GM18951 (cell line): ENCODE results near the gene ANLN.
"Not testable (repeated sequence)": the region's sequence is repeated elsewhere in the genome, so short reads cannot be mapped to it uniquely, and the experiment has no call there.

Experiments used
- POLR2A ChIP-seq: IDR thresholded peaks from 4 replicates; pipeline ENCODE4 v1.6.1; 2011; ENCODE audit warnings: mild to moderate bottlenecking; ENCODE audit not compliant: insufficient read length, insufficient read depth; ENCODE audit errors: extremely low read depth
- in situ Hi-C: fragments of 300-500 bp; cut with MboI; formaldehyde crosslinking; loops from one replicate; pipeline ENCODE4 v1.12.0; 2022; ENCODE audit warnings: low sequenced_read_pairs, mixed read lengths, inconsistent platforms; ENCODE audit not compliant: unreplicated experiment

ANLN gene

GRCh38 chr7:36366005-36366717 lies 23.5 kb upstream of the ANLN start:
- in situ Hi-C loops: no loop called here
- TF ChIP-seq POLR2A: no peak

DNA sequence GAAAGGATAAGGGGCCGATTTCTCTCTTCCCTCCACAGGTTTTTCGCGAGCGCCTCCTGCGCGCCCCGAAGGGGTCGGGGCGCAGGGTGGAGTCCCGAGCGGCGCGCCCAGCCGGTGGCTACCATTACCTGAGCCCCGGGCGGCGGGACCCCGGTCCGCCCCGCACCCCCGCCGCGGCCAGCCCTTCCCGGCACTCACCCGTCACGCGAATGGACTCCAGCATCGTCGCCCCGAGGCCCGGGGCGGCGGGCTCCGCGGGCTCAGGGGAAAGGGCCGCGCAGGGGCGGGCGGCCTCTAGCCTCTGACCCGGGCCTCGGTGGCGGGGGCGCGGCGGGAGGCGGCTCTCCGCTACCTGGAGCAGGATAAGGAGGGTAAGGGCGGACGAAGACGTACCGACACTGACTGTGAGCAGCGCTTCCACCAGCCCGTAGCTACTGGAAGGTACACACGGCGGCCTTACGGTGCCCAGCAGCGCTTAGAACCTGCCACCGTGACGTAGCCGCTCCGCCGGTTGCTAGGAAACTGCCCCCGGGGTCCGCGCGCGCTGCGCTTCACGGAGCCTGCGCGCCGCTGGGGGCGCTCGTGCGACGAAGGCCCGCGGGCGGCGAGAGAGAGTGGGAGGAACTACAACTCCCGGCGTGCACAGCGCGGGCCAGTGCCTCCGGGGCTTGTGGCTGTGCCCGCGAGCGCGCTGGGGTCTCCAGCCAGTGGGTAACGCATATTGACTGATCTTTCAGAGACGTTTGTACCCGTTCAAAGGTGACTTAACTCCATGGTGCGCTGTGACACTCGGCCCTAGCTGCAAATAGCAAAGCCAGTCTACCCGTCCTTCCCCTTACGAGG lies 22.7 kb upstream of the ANLN start:
- TF ChIP-seq POLR2A: no peak
- in situ Hi-C loops: no loop called here

GRCh38 chr7:36367561-36368077 lies 22.0 kb upstream of the ANLN start:
- TF ChIP-seq POLR2A: no peak

DNA sequence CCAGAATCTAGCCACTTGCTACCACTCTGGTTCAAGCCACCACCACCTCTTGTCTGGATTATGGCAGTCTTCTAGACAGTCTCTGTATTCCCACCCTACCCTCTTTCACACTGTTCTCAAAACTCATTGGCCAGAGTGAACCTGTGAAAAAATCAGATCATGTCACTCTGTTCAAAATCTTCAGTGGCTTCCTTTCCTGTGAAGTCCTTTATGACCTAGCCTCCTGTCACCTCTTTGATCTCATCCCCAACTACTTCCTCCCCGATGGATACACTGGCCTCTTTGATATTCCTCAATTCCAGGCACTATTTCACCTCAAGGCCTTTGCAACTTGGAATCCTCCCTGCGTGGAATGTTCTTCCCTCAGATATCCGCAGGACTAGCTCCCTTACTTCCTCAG lies 21.2 kb upstream of the ANLN start:
- no peak for TF ChIP-seq POLR2A
- in situ Hi-C loops: no loop called here

More at GRCh38 chr7:36367561-36368077, 22.0 kb upstream of the ANLN start:
- in situ Hi-C loops: no loop called here

- in situ Hi-C loops: no loop called here
- no peak for TF ChIP-seq POLR2A
These were observed 20.5 kb upstream of the ANLN start for GRCh38 chr7:36369171-36369570.

DNA sequence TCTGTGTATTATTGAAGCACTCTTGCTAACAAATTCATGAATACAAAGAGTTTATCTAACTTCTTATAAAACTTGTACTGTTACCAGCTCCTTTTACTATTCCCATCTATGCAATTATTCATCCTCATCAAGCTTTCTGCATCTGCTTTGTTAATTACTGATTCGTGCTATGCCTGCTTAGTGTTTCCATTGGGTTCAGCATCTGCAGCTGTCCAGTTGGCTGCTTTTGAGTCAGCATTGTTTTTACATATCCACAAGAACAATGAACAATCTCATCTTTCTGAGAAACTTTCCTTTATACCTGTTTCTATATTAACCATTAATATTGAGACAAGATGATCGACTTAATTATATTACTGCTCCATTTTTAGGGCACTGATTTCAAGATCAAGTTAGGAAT lies 19.6 kb upstream of the ANLN start:
- in situ Hi-C loops: no loop called here
- no peak for TF ChIP-seq POLR2A

DNA sequence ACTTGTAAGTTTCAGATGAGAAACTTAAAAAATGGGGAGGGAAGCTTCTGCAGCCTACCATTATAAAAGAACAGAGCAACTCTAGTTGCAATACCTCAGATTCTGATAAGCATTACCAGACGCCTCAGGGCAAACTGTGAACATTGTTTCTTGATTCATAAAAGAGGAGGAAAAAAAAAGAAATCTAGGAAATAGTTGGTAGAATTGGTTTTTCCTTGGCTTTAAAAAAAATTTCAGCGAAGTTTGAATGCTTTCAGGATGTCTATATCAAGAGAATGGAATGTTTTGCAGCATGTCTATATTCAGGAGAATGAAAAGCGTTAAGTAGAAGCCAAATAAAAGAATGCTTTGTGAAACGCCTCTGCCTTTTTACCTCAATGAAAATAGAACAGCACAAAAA lies 17.5 kb upstream of the ANLN start:
- no peak for TF ChIP-seq POLR2A
- in situ Hi-C loops: no loop called here

DNA sequence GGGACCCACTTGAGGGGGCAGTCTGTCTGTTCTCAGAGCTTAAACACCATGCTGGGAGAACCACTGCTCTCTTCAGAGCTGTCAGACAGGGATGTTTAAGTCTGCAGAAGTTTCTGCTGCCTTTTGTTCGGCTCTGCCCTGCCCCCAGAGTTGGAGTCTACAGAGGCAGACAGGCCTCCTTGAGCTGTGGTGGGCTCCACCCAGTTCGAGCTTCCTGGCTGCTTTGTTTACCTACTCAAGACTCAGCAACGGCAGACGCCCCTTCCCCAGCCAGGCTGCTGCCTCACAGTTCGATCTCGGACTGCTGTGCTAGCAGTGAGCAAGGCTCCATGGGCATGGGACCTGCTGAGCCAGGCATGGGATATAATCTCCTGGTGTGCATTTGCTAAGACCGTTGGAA lies 11.1 kb upstream of the ANLN start:
- in situ Hi-C loops: not testable (repeated sequence)

DNA sequence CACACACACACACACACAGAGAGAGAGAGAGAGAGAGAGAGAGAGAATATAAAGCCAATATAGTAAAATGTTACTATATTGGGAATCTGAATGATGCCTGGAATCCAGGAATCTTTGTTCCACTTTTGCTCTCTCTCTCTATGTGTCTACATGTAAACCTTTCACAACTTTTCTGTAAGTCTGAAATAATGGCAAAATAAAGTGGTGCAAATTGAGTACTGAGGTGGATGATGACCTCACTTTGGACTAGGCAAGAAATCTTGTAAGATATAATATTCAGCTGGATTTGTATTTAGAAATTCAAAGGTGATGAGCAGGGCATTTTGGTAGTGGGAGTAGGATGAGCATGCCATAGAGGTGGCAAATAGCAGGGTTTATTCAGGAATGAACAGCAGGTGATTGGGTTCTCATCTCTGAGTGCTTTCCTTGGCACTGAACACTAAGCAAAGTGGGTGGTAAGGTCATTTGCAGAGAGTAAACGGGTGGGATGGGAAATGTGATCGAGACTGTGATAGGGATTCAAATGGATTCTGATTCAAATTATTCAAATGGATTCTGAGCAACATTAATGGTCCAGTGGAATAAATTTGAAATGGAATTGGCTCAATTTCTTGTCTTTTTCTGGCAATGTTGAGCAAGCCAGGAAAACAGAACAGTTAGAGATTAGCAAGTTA lies 9.7 kb upstream of the ANLN start:
- TF ChIP-seq POLR2A: no peak
- in situ Hi-C loops: no loop called here

DNA sequence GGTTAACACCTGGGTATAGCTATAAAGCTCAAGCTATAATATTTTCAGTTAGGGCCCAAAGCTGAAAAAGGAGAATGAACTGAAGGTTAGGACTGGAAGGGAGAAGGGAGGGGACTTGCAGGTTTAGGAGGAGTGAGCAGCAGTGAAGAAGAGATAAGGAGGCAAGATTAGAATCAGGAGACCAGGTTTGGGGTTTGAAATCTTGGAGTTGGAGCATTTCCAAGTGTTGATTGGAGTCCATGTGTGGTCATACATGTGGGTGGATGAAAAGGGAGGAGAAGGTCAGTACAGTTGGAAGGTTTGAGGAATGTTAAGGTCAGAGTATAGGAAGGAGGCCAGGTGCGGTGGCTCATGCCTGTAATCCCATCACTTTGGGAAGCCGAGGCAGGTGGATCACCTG lies 8.6 kb upstream of the ANLN start:
- TF ChIP-seq POLR2A: no peak
- in situ Hi-C loops: no loop called here

- in situ Hi-C loops: not testable (repeated sequence)
These were observed 6.4 kb upstream of the ANLN start for GRCh38 chr7:36383284-36383683.

GRCh38 chr7:36385646-36386045 lies 4.0 kb upstream of the ANLN start:
- in situ Hi-C loops: not testable (repeated sequence)

DNA sequence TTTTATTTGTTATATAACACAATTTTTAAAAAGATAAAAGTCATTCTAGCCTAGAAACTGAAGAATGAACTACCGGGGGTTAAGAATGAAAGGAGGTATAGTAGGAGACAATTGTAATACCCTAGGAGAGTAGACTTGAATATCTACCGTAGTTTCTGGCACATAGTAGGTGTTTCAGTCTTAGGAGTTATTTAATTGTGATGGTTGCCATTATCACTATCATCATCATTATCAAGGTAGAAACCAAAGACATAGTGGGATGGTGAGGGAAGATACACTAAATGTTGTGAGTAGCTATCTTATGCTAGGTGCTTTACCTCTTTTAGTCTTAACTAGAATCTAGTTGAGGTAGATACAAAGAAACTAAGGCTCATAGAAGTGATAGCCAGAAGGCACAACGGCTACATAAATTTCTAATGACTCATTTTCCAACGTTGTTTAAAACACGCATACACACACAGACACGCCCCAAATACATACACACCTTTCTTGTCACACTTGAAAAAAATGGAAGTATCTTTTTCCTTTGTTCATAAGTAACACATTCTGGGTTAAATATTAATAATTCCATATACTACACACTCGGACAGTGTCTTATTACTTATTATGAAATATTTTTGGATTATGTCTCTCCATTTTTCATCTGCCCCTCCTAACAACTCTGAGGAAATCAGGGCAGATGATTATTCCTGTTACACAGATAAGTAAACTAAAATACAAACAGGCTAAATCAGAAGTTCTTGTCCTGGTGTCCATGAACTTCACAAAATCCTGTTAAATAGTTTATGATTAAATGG lies 2.0 kb upstream of the ANLN start:
- in situ Hi-C loops: no loop called here
- TF ChIP-seq POLR2A: no peak
